G401 (cell line): ENCODE results near the gene DPY30. TPM values are rescaled to one million over a fixed set of nuclear protein-coding genes. Genes with fewer than 3 reads are reported as not detected.

Source experiments
- DNase-seq: peaks from one replicate; pipeline ENCODE4 v3.0.0-alpha.2; 2015; ENCODE audit warnings: low spot score
- in situ Hi-C: cut with HindIII; loops from 2 replicates; pipeline ENCODE4 v1.10.0; 2016; ENCODE audit warnings: low sequenced_read_pairs, mixed read lengths
- total RNA-seq: library from RNA; depleted of rRNA; stranded (reverse); fragments of >200 nt; shearing (Covaris generic); gene quantifications from 2 replicates; pipeline ENCODE4 v1.2.3, GENCODE V29; 2014; rRNA removed

The DPY30 gene
- total RNA-seq, 1 experiment from 2014 or later: 118 TPM

DNA sequence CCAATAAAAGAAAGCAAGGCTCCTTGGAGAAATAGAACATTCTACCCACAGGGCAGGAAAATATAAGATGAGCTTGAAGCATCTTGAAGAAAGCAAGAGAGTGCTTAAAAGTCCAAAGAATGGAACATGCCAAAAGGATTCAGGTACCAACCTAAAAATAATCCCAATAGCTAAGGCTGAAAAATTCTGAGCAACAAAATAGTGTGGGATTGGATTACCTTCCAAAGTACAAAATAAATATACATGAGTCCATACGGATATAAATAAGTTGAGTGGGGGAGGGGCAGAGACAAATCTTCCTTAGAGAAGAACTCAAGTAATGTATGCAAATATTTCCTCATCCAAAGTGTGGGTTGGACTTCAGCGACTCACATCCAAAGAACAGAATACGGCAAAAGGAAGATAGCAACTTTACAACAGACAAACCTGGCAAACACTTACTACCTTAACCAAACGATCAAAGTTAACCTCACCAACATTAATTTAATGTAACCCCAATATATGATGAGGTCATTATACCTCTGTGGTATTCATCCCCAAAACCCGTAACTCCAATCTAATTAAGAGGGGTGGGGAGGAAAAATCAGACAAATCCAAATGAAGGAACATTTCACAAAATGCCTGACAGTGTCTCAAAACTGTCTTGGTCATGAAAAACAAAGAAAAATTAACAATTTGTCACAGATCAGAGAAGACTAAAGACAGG, 55.7 kb downstream of the DPY30 start:
- DNase-seq: no peak
- in situ Hi-C loops: no loop called here

- in situ Hi-C loops: no loop called here
- DNase-seq: peak; percentile 14
Measured at GRCh38 chr2:31980674-31981356, 58.8 kb downstream of the DPY30 start.

GRCh38 chr2:31979956-31980355, 59.6 kb downstream of the DPY30 start:
- no peak for DNase-seq
- in situ Hi-C loops: no loop called here

DNA sequence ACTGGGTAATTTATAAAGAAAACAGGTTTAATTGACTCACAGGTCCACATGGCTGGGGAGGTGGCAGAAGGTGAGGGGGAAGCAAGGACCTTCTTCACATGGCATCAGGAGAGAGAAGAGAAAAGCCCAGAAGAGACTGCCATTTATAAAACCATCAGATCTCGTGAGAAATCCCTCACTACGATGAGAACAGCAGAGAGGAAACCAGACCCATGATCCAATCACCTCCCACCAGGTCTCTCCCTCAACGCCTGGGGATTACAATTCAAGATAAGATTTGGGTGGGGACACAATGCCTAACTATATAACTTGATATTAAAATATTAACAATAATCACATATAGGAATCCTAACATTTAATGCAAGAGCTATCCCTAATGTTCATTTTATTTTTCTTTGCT, 60.6 kb downstream of the DPY30 start:
- no peak for DNase-seq

GRCh38 chr2:31978436-31978835, 61.2 kb downstream of the DPY30 start:
- in situ Hi-C loops: no loop called here
- no peak for DNase-seq

More for the DNA sequence above, 60.6 kb downstream of the DPY30 start:
- in situ Hi-C loops: no loop called here

Other genes with a start within 250 kb of the DPY30 start
- 83.6 and 102 TPM in 2 replicates for gene MEMO1, start 28.8 kb downstream of the DPY30 start, total RNA-seq
- gene SPAST, start 23.8 kb upstream of the DPY30 start, total RNA-seq: 21.5 and 52.9 TPM in 2 replicates
- gene SLC30A6, start 126.1 kb upstream of the DPY30 start, total RNA-seq: 21.8 and 24.1 TPM in 2 replicates
- gene NLRC4, start 225.1 kb upstream of the DPY30 start, total RNA-seq: not detected in 2 replicates
- 5.8 and 16.1 TPM in 2 replicates for gene YIPF4, start 238.1 kb upstream of the DPY30 start, total RNA-seq